ENCODE data around the gene PNP.

The PNP gene
- long read RNA-seq, transcript PNP-201 (6 exons, 1,509 nt): major isoform, 701 of 742 reads
- long read RNA-seq, transcript PNP-204 (5 exons, 1,635 nt): minor isoform, 5 of 742 reads
- long read RNA-seq, partial matches to known transcripts: 12 of 742 reads
- long read RNA-seq, other reads (novel, unspliced or antisense): 22 of 742 reads

- Histone ChIP-seq H3K4me3 (replicated peaks; ENCODE audit: insufficient read depth, low read length) (peak within 1 kb of the TSS; percentile 97), H3K27me3 (ENCODE audit: insufficient read depth, poor library complexity, severe bottlenecking) (no peaks in the 10 kb centered on the region), H3K27ac (replicated peaks) (peak within 1 kb of the TSS; percentile 98)
- TF ChIP-seq, protein P1, sequence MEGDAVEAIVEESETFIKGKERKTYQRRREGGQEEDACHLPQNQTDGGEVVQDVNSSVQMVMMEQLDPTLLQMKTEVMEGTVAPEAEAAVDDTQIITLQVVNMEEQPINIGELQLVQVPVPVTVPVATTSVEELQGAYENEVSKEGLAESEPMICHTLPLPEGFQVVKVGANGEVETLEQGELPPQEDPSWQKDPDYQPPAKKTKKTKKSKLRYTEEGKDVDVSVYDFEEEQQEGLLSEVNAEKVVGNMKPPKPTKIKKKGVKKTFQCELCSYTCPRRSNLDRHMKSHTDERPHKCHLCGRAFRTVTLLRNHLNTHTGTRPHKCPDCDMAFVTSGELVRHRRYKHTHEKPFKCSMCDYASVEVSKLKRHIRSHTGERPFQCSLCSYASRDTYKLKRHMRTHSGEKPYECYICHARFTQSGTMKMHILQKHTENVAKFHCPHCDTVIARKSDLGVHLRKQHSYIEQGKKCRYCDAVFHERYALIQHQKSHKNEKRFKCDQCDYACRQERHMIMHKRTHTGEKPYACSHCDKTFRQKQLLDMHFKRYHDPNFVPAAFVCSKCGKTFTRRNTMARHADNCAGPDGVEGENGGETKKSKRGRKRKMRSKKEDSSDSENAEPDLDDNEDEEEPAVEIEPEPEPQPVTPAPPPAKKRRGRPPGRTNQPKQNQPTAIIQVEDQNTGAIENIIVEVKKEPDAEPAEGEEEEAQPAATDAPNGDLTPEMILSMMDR (IDR thresholded peaks at IDR 0.05; ENCODE audit: insufficient read depth, low read length): no peak
- TF ChIP-seq, protein P2, sequence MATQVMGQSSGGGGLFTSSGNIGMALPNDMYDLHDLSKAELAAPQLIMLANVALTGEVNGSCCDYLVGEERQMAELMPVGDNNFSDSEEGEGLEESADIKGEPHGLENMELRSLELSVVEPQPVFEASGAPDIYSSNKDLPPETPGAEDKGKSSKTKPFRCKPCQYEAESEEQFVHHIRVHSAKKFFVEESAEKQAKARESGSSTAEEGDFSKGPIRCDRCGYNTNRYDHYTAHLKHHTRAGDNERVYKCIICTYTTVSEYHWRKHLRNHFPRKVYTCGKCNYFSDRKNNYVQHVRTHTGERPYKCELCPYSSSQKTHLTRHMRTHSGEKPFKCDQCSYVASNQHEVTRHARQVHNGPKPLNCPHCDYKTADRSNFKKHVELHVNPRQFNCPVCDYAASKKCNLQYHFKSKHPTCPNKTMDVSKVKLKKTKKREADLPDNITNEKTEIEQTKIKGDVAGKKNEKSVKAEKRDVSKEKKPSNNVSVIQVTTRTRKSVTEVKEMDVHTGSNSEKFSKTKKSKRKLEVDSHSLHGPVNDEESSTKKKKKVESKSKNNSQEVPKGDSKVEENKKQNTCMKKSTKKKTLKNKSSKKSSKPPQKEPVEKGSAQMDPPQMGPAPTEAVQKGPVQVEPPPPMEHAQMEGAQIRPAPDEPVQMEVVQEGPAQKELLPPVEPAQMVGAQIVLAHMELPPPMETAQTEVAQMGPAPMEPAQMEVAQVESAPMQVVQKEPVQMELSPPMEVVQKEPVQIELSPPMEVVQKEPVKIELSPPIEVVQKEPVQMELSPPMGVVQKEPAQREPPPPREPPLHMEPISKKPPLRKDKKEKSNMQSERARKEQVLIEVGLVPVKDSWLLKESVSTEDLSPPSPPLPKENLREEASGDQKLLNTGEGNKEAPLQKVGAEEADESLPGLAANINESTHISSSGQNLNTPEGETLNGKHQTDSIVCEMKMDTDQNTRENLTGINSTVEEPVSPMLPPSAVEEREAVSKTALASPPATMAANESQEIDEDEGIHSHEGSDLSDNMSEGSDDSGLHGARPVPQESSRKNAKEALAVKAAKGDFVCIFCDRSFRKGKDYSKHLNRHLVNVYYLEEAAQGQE (IDR thresholded peaks at IDR 0.05; ENCODE audit: insufficient replicate concordance, low read depth): peak; percentile 54
- no peak for TF ChIP-seq GABPA (IDR thresholded peaks at IDR 0.05; ENCODE audit: low read depth)
- peak; percentile 99 for TF ChIP-seq POLR2AphosphoS5 (IDR thresholded peaks at IDR 0.05; ENCODE audit: low read depth)
- no peak for TF ChIP-seq SPI1 (IDR thresholded peaks at IDR 0.05; ENCODE audit: borderline replicate concordance, low read depth)
- DNase-seq (ENCODE audit: low read depth in 1 of 2, low spot score in 1 of 2): peak; percentile 94
Measured at GRCh38 chr14:20469242-20469889, at the start of gene PNP. TSS of gene PNP (plus strand) at chr14:20469406. CDS start at chr14:20469525, 119 bp downstream.

DNA sequence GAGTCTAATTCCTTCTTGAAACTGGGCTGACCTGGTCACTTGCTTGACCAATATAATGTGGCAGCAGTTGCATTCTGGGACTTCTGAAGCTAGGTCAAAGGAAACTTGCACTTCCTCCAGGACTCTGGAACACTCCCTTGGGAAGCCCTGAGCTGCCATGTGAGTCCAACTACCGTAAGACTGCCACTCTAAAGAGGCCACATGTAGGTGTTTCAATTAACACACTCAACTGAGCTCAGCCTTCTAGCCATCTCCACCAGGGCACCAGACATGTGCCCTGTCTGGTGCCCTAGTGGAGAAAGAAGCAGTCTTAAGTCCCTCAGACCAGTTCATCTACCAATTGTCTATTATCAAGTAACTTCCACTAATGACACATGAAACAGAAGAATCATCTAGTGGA is 49.8 kb upstream of the PNP start:
- Histone ChIP-seq H3K4me3 (replicated peaks; ENCODE audit: insufficient read depth, low read length) (no peak overlapping the region), H3K27me3 (ENCODE audit: insufficient read depth, poor library complexity, severe bottlenecking) (no peaks in the 10 kb centered on the region), H3K27ac (replicated peaks) (no peak overlapping the region)
- DNase-seq (ENCODE audit: low read depth in 1 of 2, low spot score in 1 of 2): no peak
- no peak for TF ChIP-seq GABPA (IDR thresholded peaks at IDR 0.05; ENCODE audit: low read depth)
- TF ChIP-seq, protein P1 (IDR thresholded peaks at IDR 0.05; ENCODE audit: insufficient read depth, low read length): no peak
- TF ChIP-seq, protein P2 (IDR thresholded peaks at IDR 0.05; ENCODE audit: insufficient replicate concordance, low read depth): no peak
- no peak for TF ChIP-seq POLR2AphosphoS5 (IDR thresholded peaks at IDR 0.05; ENCODE audit: low read depth)
- no peak for TF ChIP-seq SPI1 (IDR thresholded peaks at IDR 0.05; ENCODE audit: borderline replicate concordance, low read depth)

DNA sequence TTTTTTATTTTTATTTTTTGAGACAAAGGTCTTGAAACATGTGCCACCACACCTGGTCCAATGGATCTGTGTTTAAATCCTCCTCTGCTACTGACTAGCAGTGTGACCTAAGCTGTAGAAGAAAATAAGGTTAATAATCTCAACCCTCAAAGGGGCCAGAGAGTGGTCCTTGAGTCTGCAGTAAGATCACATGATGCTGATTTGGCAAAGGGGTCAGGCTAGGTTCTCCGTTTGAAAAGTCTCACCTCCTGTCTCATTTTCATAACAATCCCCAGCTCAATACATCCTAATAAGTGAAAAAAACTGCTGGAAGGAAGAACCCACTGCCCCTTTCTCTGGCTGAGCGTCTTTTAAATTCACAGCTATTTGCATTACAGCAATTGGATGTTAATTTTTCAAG is 47.9 kb upstream of the PNP start:
- TF ChIP-seq, protein P1 (IDR thresholded peaks at IDR 0.05; ENCODE audit: insufficient read depth, low read length): no peak
- TF ChIP-seq, protein P2 (IDR thresholded peaks at IDR 0.05; ENCODE audit: insufficient replicate concordance, low read depth): no peak
- no peak for TF ChIP-seq POLR2AphosphoS5 (IDR thresholded peaks at IDR 0.05; ENCODE audit: low read depth)
- no peak for TF ChIP-seq GABPA (IDR thresholded peaks at IDR 0.05; ENCODE audit: low read depth)
- TF ChIP-seq SPI1 (IDR thresholded peaks at IDR 0.05; ENCODE audit: borderline replicate concordance, low read depth): no peak
- H3K4me3 ChIP-seq (replicated peaks; ENCODE audit: insufficient read depth, low read length): no peak overlapping the region
- H3K27ac ChIP-seq (replicated peaks): no peak overlapping the region
- DNase-seq (ENCODE audit: low read depth in 1 of 2, low spot score in 1 of 2): no peak
- H3K27me3 ChIP-seq (ENCODE audit: insufficient read depth, poor library complexity, severe bottlenecking): no peaks in the 10 kb centered on the region
